Loucy (cell line): ENCODE data around the gene NAT14.

Experiments
- H2AFZ ChIP-seq: fragments of 200-600 bp; sonication (generic); 2 replicates; pipeline ENCODE4 v1.6.0; 2016; ENCODE audit warnings: antibody characterized with exemption, mild to moderate bottlenecking, low read length, moderate library complexity
- H3F3A ChIP-seq: fragments of 200-600 bp; 2 replicates; pipeline ENCODE4 v1.6.0; 2016; ENCODE audit warnings: antibody characterized with exemption, low read depth, mild to moderate bottlenecking
- H3K27me3 ChIP-seq: fragments of 200-600 bp; sonication (generic); 2 replicates; pipeline ENCODE4 v1.6.1; 2014; ENCODE audit warnings: low read length, mild to moderate bottlenecking; ENCODE audit not compliant: insufficient read depth, poor library complexity, severe bottlenecking
- H3K36me3 ChIP-seq: fragments of 200-600 bp; sonication (generic); 2 replicates; pipeline ENCODE4 v1.6.1; 2016; ENCODE audit warnings: low read length; ENCODE audit not compliant: insufficient read depth
- H3K4me1 ChIP-seq: fragments of 200-600 bp; sonication (generic); 2 replicates; pipeline ENCODE4 v1.5.1; 2014; ENCODE audit warnings: low read length, mild to moderate bottlenecking; ENCODE audit not compliant: insufficient read depth, poor library complexity, severe bottlenecking
- H3K4me2 ChIP-seq: fragments of 200-600 bp; sonication (generic); 2 replicates; pipeline ENCODE4 v1.6.0; 2014; ENCODE audit warnings: antibody characterized with exemption, low read length, low read depth, mild to moderate bottlenecking; ENCODE audit not compliant: poor library complexity, severe bottlenecking
- H3K4me3 ChIP-seq: fragments of 200-600 bp; sonication (generic); 2 replicates; pipeline ENCODE4 v1.5.1; 2014; ENCODE audit warnings: low read length, mild to moderate bottlenecking, mixed read lengths; ENCODE audit not compliant: poor library complexity, severe bottlenecking
- H3K79me2 ChIP-seq: fragments of 200-600 bp; sonication (generic); 2 replicates; pipeline ENCODE4 v1.6.1; 2014; ENCODE audit warnings: low read length; ENCODE audit not compliant: insufficient read depth
- H3K9ac ChIP-seq: fragments of 200-600 bp; sonication (generic); 2 replicates; pipeline ENCODE4 v1.6.0; 2014; ENCODE audit warnings: mild to moderate bottlenecking, low read depth, low read length, moderate library complexity; ENCODE audit not compliant: poor library complexity, severe bottlenecking
- H3K9me2 ChIP-seq: fragments of 200-600 bp; sonication (generic); replicated peaks from 2 replicates; pipeline ENCODE4 v1.6.1; 2016; ENCODE audit warnings: low read depth, low read length, mixed read lengths
- H3K9me3 ChIP-seq: fragments of 200-600 bp; sonication (generic); 2 replicates; pipeline ENCODE4 v1.6.1; 2014; ENCODE audit warnings: mild to moderate bottlenecking, antibody characterized with exemption, low read length, low read depth; ENCODE audit not compliant: insufficient read depth
- H4K20me1 ChIP-seq: fragments of 200-600 bp; sonication (generic); 2 replicates; pipeline ENCODE4 v1.6.0; 2014; ENCODE audit warnings: antibody characterized with exemption, low read length, mild to moderate bottlenecking; ENCODE audit not compliant: insufficient read depth, poor library complexity, severe bottlenecking
- CTCF ChIP-seq: fragments of 200-600 bp; sonication (generic); conservative IDR thresholded peaks from 2 replicates; pipeline ENCODE4 v1.5.1; 2014; ENCODE audit warnings: mild to moderate bottlenecking, antibody characterized with exemption, low read length
- EZH2phosphoT487 ChIP-seq: fragments of 200-600 bp; IDR thresholded peaks from 2 replicates; pipeline ENCODE4 v1.6.1; 2018; ENCODE audit warnings: antibody characterized with exemption, mild to moderate bottlenecking, moderate library complexity, borderline replicate concordance

The NAT14 gene

GRCh38 chr19:55471266-55471665 lies 13.7 kb upstream of the NAT14 start:
- H3F3A ChIP-seq, result no peaks in the 10 kb centered on the region
- H3K27me3 ChIP-seq, result no peaks in the 10 kb centered on the region
- H3K9me3 ChIP-seq, result no peaks in the 10 kb centered on the region
- no peaks in the 10 kb centered on the region for H3K79me2 ChIP-seq
- no peak for TF ChIP-seq EZH2phosphoT487
- TF ChIP-seq CTCF, result no peak
- no peak overlapping the region for H2AFZ ChIP-seq
- H3K4me1 ChIP-seq, result peaks cover 5% of the 10 kb centered on the region
- H3K36me3 ChIP-seq, result no peaks in the 10 kb centered on the region
- no peaks in the 10 kb centered on the region for H4K20me1 ChIP-seq
- no peak overlapping the region for H3K4me3 ChIP-seq
- H3K4me2 ChIP-seq, result no peak overlapping the region
- H3K9ac ChIP-seq, result no peak overlapping the region
- no peaks in the 10 kb centered on the region for H3K9me2 ChIP-seq

- H3K9me3 ChIP-seq, result no peaks in the 10 kb centered on the region
- no peak overlapping the region for H2AFZ ChIP-seq
- no peaks in the 10 kb centered on the region for H3K9me2 ChIP-seq
- H3K4me3 ChIP-seq, result no peak overlapping the region
- TF ChIP-seq CTCF (no peak), EZH2phosphoT487 (no peak)
- H3K9ac ChIP-seq, result no peak overlapping the region
- no peaks in the 10 kb centered on the region for H4K20me1 ChIP-seq
- H3K27me3 ChIP-seq, result no peaks in the 10 kb centered on the region
- H3K4me1 ChIP-seq, result peaks cover 6% of the 10 kb centered on the region
- H3K4me2 ChIP-seq, result no peak overlapping the region
- H3K36me3 ChIP-seq, result no peaks in the 10 kb centered on the region
- no peaks in the 10 kb centered on the region for H3F3A ChIP-seq
- H3K79me2 ChIP-seq, result no peaks in the 10 kb centered on the region
Observed at GRCh38 chr19:55472463-55472862, 12.5 kb upstream of the NAT14 start.

- TF ChIP-seq EZH2phosphoT487 (no peak), CTCF (no peak)
- Histone ChIP-seq H3K9ac (no peak overlapping the region), H3K9me3 (no peaks in the 10 kb centered on the region), H3K4me1 (peaks cover 16% of the 10 kb centered on the region), H2AFZ (no peak overlapping the region), H3K27me3 (no peaks in the 10 kb centered on the region), H3K4me2 (no peak overlapping the region), H3K79me2 (peaks cover 9% of the 10 kb centered on the region), H3F3A (no peaks in the 10 kb centered on the region), H4K20me1 (peaks cover 3% of the 10 kb centered on the region), H3K9me2 (no peaks in the 10 kb centered on the region), H3K36me3 (no peaks in the 10 kb centered on the region), H3K4me3 (no peak overlapping the region)
Observed at GRCh38 chr19:55473225-55474012, 11.6 kb upstream of the NAT14 start.
